Smooth muscle cell (in vitro differentiated cells): ENCODE results near the gene IBA57. TPM values are rescaled to one million over a fixed set of nuclear protein-coding genes. Genes with fewer than 3 reads are reported as not detected.
"Not testable (repeated sequence)": the region's sequence is repeated elsewhere in the genome, so short reads cannot be mapped to it uniquely, and the experiment has no call there.

Source experiments
- DNase-seq: peaks from one replicate; lab custom pipeline; 2025; ENCODE audit not compliant: unreplicated experiment; lab: John Stamatoyannopoulos, UW
- H2AFZ ChIP-seq: fragments of 200-600 bp; sonication (generic); 2 replicates; pipeline ENCODE4 v1.6.0; 2016; ENCODE audit warnings: antibody characterized with exemption, low read depth, mild to moderate bottlenecking
- H3F3A ChIP-seq: fragments of 200-600 bp; sonication (generic); 2 replicates; pipeline ENCODE4 v1.6.0; 2017; ENCODE audit warnings: antibody characterized with exemption, low read depth
- H3K27ac ChIP-seq: fragments of 200-600 bp; sonication (generic); 2 replicates; pipeline ENCODE4 v1.5.1; 2016; ENCODE audit warnings: low read depth, mild to moderate bottlenecking
- H3K27me3 ChIP-seq: fragments of 200-600 bp; sonication (generic); 2 replicates; pipeline ENCODE4 v1.6.1; 2016; ENCODE audit warnings: low read depth, mild to moderate bottlenecking
- H3K36me3 ChIP-seq: fragments of 200-600 bp; sonication (generic); 2 replicates; pipeline ENCODE4 v1.5.1; 2016; ENCODE audit warnings: low read depth
- H3K4me1 ChIP-seq: fragments of 200-600 bp; sonication (generic); 2 replicates; pipeline ENCODE4 v1.5.1; 2016; ENCODE audit warnings: low read depth
- H3K4me2 ChIP-seq: fragments of 200-600 bp; sonication (generic); 2 replicates; pipeline ENCODE4 v1.6.0; 2016; ENCODE audit warnings: mild to moderate bottlenecking
- H3K4me3 ChIP-seq: fragments of 200-600 bp; sonication (generic); 2 replicates; pipeline ENCODE4 v1.5.1; 2016; ENCODE audit warnings: mild to moderate bottlenecking
- H3K79me2 ChIP-seq: fragments of 200-600 bp; sonication (generic); 2 replicates; pipeline ENCODE4 v1.6.0; 2016; ENCODE audit warnings: low read depth, mild to moderate bottlenecking
- H3K9ac ChIP-seq: fragments of 200-600 bp; sonication (generic); 2 replicates; pipeline ENCODE4 v1.6.0; 2016; ENCODE audit warnings: low read depth
- H3K9me3 ChIP-seq: fragments of 200-600 bp; sonication (generic); replicated peaks from 2 replicates; pipeline ENCODE4 v1.5.1; 2016; ENCODE audit warnings: low read depth
- H4K20me1 ChIP-seq: fragments of 200-600 bp; sonication (generic); 2 replicates; pipeline ENCODE4 v1.6.0; 2016; ENCODE audit warnings: low read depth
- CTCF ChIP-seq: fragments of 200-600 bp; sonication (generic); IDR thresholded peaks from 2 replicates; pipeline ENCODE4 v1.5.1; 2017; ENCODE audit warnings: borderline replicate concordance, mild to moderate bottlenecking, antibody characterized with exemption; ENCODE audit not compliant: insufficient read depth, poor library complexity, severe bottlenecking
- WGBS: methylation state at CpG from one replicate; pipeline ENCODE4 v1.1.7; 2016; ENCODE audit warnings: low lambda C conversion rate; 5-methylcytosine and 5-hydroxymethylcytosine counted together
- polyA plus RNA-seq: library from polyadenylated mRNA; unstranded; fragments of >200 nt; fragmentation: Nextera tagmentation; extraction: Ambion mirVana; gene quantifications from 2 replicates; pipeline ENCODE4 v1.2.1, GENCODE V29; 2016
- total RNA-seq: library from RNA; depleted of rRNA; stranded (reverse); fragments of >200 nt; gene quantifications from 2 replicates; pipeline ENCODE4 v1.2.3, GENCODE V29; 2014

Gene IBA57
- total and polyA plus RNA-seq, 2 experiments from 2014 or later, result 1.6 to 1.8 TPM

GRCh38 chr1:228170666-228171065 is 5.1 kb downstream of the IBA57 start:
- Histone ChIP-seq H4K20me1 (peaks cover 16% of the 10 kb centered on the region), H2AFZ (no peak overlapping the region), H3K4me3 (no peak overlapping the region), H3K9ac (no peak overlapping the region), H3K9me3 (no peaks in the 10 kb centered on the region), H3K79me2 (peaks cover 12% of the 10 kb centered on the region), H3K27me3 (no peaks in the 10 kb centered on the region), H3K27ac (no peak overlapping the region), H3K4me2 (no peak overlapping the region), H3F3A (no peaks in the 10 kb centered on the region), H3K36me3 (no peaks in the 10 kb centered on the region), H3K4me1 (no peaks in the 10 kb centered on the region)
- WGBS, result 91% methylated on average over 7 of the region's 7 CpGs
- no peak for DNase-seq
- TF ChIP-seq CTCF, result no peak

- H3K9me3 ChIP-seq, result no peaks in the 10 kb centered on the region
- peaks cover 12% of the 10 kb centered on the region for H3K79me2 ChIP-seq
- 87% methylated on average over 10 of the region's 10 CpGs for WGBS
- H3K27me3 ChIP-seq, result no peaks in the 10 kb centered on the region
- no peak for TF ChIP-seq CTCF
- H3K4me2 ChIP-seq, result no peak overlapping the region
- H4K20me1 ChIP-seq, result peaks cover 16% of the 10 kb centered on the region
- no peak overlapping the region for H3K4me3 ChIP-seq
- no peaks in the 10 kb centered on the region for H3K36me3 ChIP-seq
- DNase-seq, result no peak
- no peak overlapping the region for H3K27ac ChIP-seq
- H3K4me1 ChIP-seq, result no peaks in the 10 kb centered on the region
- H3F3A ChIP-seq, result no peaks in the 10 kb centered on the region
- no peak overlapping the region for H3K9ac ChIP-seq
- H2AFZ ChIP-seq, result no peak overlapping the region
These were observed 5.8 kb downstream of the IBA57 start for GRCh38 chr1:228171221-228171891.

- Histone ChIP-seq H3K4me2 (no peak overlapping the region), H3K79me2 (peaks cover 3% of the 10 kb centered on the region), H3K36me3 (no peaks in the 10 kb centered on the region), H4K20me1 (peaks cover 16% of the 10 kb centered on the region), H3K27ac (no peak overlapping the region), H2AFZ (no peak overlapping the region), H3K9me3 (no peaks in the 10 kb centered on the region), H3K4me1 (no peaks in the 10 kb centered on the region), H3K9ac (no peak overlapping the region), H3K4me3 (no peak overlapping the region), H3F3A (no peaks in the 10 kb centered on the region), H3K27me3 (no peaks in the 10 kb centered on the region)
- no peak for DNase-seq
- no peak for TF ChIP-seq CTCF
- WGBS, result 93% methylated on average over 21 of the region's 21 CpGs
These were observed 7.3 kb downstream of the IBA57 start for GRCh38 chr1:228172591-228173527.

- H3K36me3 ChIP-seq, H3F3A ChIP-seq, DNase-seq, H3K9ac ChIP-seq, H3K27me3 ChIP-seq, H2AFZ ChIP-seq, H3K4me3 ChIP-seq, H3K79me2 ChIP-seq, H3K9me3 ChIP-seq, H3K4me2 ChIP-seq, H3K27ac ChIP-seq, H3K4me1 ChIP-seq: not testable (repeated sequence)
- 40% methylated on average over 27 of the region's 69 CpGs for WGBS
- peaks cover 16% of the 10 kb centered on the region for H4K20me1 ChIP-seq
These were observed 8.2 kb downstream of the IBA57 start for GRCh38 chr1:228173528-228174481.
